ENCODE measurements around the gene GCHFR.

Gene GCHFR

GRCh38 chr15:40759961-40760360 is 3.9 kb upstream of the GCHFR start:
- no peak for TF ChIP-seq CTCF (IDR thresholded peaks at IDR 0.05; ENCODE audit: low read depth, low read length)
- TF ChIP-seq EZH2phosphoT487 (IDR thresholded peaks at IDR 0.05; ENCODE audit: low read depth) = no peak
- Histone ChIP-seq H3K9ac (ENCODE audit: low read length) (no peak overlapping the region), H2AFZ (ENCODE audit: low read depth, low read length) (peak overlapping the region; percentile 85; the same call in 1 of the 2 replicates), H3K36me3 (replicated peaks; ENCODE audit: low read depth, low read length) (no peaks in the 10 kb centered on the region), H4K20me1 (ENCODE audit: insufficient read depth, low read length) (no peaks in the 10 kb centered on the region), H3K27ac (ENCODE audit: low read length) (no peak overlapping the region), H3K4me1 (ENCODE audit: low read length) (peaks cover 26% of the 10 kb centered on the region), H3K4me3 (ENCODE audit: low read length) (no peak overlapping the region), H3K27me3 (ENCODE audit: low read depth, low read length) (no peaks in the 10 kb centered on the region), H3K9me3 (ENCODE audit: insufficient read depth, low read length) (no peaks in the 10 kb centered on the region), H3K4me2 (ENCODE audit: low read length) (peak overlapping the region; percentile 36), H3K79me2 (ENCODE audit: low read length) (peaks cover under 1% of the 10 kb centered on the region; the same call in 1 of the 2 replicates)

- TF ChIP-seq CTCF (IDR thresholded peaks at IDR 0.05; ENCODE audit: low read depth, low read length) (no peak), EZH2phosphoT487 (IDR thresholded peaks at IDR 0.05; ENCODE audit: low read depth) (no peak)
- Histone ChIP-seq H2AFZ (ENCODE audit: low read depth, low read length) (peak overlapping the region; percentile 50; the same call in 1 of the 2 replicates), H3K9ac (ENCODE audit: low read length) (peak overlapping the region; percentile 77), H3K4me1 (ENCODE audit: low read length) (peaks cover 32% of the 10 kb centered on the region), H4K20me1 (ENCODE audit: insufficient read depth, low read length) (no peaks in the 10 kb centered on the region), H3K4me2 (ENCODE audit: low read length) (peak overlapping the region; percentile 99), H3K36me3 (replicated peaks; ENCODE audit: low read depth, low read length) (peaks cover 10% of the 10 kb centered on the region), H3K27me3 (ENCODE audit: low read depth, low read length) (no peaks in the 10 kb centered on the region), H3K4me3 (ENCODE audit: low read length) (peak overlapping the region; percentile 88), H3K9me3 (ENCODE audit: insufficient read depth, low read length) (no peaks in the 10 kb centered on the region), H3K27ac (ENCODE audit: low read length) (no peak overlapping the region), H3K79me2 (ENCODE audit: low read length) (no peaks in the 10 kb centered on the region)
These were observed 708 bp upstream of the GCHFR start for GRCh38 chr15:40762919-40763800.

- H2AFZ ChIP-seq (ENCODE audit: low read depth, low read length) = peak overlapping the region; percentile 62; the same call in 1 of the 2 replicates
- H3K36me3 ChIP-seq (replicated peaks; ENCODE audit: low read depth, low read length) = peaks cover 10% of the 10 kb centered on the region
- no peaks in the 10 kb centered on the region for H4K20me1 ChIP-seq (ENCODE audit: insufficient read depth, low read length)
- H3K4me3 ChIP-seq (ENCODE audit: low read length) = peak overlapping the region; percentile 88
- no peaks in the 10 kb centered on the region for H3K27me3 ChIP-seq (ENCODE audit: low read depth, low read length)
- H3K9me3 ChIP-seq (ENCODE audit: insufficient read depth, low read length) = no peaks in the 10 kb centered on the region
- no peaks in the 10 kb centered on the region for H3K79me2 ChIP-seq (ENCODE audit: low read length)
- 0 out of 2 replicates have a peak overlapping the region, but pooled peaks have one; percentile 7 for H3K27ac ChIP-seq (ENCODE audit: low read length)
- peaks cover 47% of the 10 kb centered on the region for H3K4me1 ChIP-seq (ENCODE audit: low read length)
- H3K4me2 ChIP-seq (ENCODE audit: low read length) = peak overlapping the region; percentile 99
- TF ChIP-seq CTCF (IDR thresholded peaks at IDR 0.05; ENCODE audit: low read depth, low read length) (no peak), EZH2phosphoT487 (IDR thresholded peaks at IDR 0.05; ENCODE audit: low read depth) (no peak)
- peak overlapping the region; percentile 77 for H3K9ac ChIP-seq (ENCODE audit: low read length)
These were observed 798 bp downstream of the GCHFR start for GRCh38 chr15:40764629-40765103.

GRCh38 chr15:40766194-40766815 is 2.4 kb downstream of the GCHFR start:
- Histone ChIP-seq H3K9me3 (ENCODE audit: insufficient read depth, low read length) (no peaks in the 10 kb centered on the region), H2AFZ (ENCODE audit: low read depth, low read length) (no peak overlapping the region), H4K20me1 (ENCODE audit: insufficient read depth, low read length) (no peaks in the 10 kb centered on the region), H3K9ac (ENCODE audit: low read length) (no peak overlapping the region), H3K79me2 (ENCODE audit: low read length) (no peaks in the 10 kb centered on the region), H3K4me2 (ENCODE audit: low read length) (no peak overlapping the region), H3K4me1 (ENCODE audit: low read length) (peaks cover 53% of the 10 kb centered on the region), H3K27ac (ENCODE audit: low read length) (no peak overlapping the region), H3K4me3 (ENCODE audit: low read length) (no peak overlapping the region), H3K36me3 (replicated peaks; ENCODE audit: low read depth, low read length) (peaks cover 10% of the 10 kb centered on the region), H3K27me3 (ENCODE audit: low read depth, low read length) (no peaks in the 10 kb centered on the region)
- no peak for TF ChIP-seq CTCF (IDR thresholded peaks at IDR 0.05; ENCODE audit: low read depth, low read length)

All from OCI-LY3 (cell line).